ENCODE measurements around the gene ATF4. TPM values are rescaled to one million over a fixed set of nuclear protein-coding genes. Genes with fewer than 3 reads are reported as not detected.
"Not testable (repeated sequence)": the region's sequence is repeated elsewhere in the genome, so short reads cannot be mapped to it uniquely, and the experiment has no call there.

The ATF4 gene
- total RNA-seq, 4 donors from 2014 or later, result 214 to 336 (median 309) TPM

- TF ChIP-seq POLR2A (IDR thresholded peaks at IDR 0.05) (no peak), CTCF (IDR thresholded peaks at IDR 0.05) (no peak)
- no peak for DNase-seq (ENCODE audit: low spot score in 2 of 2)
- no peak overlapping the region for H3K4me3 ChIP-seq (ENCODE audit: low read depth, poor library complexity, severe bottlenecking)
- intact Hi-C loops (cut with DNase I; ENCODE audit: low total_unique reads), result no loop called here
- WGBS, 2 donors, result 57 to 59% methylated on average over 5 of the region's 5 CpGs
These were observed 2.1 kb upstream of the ATF4 start for GRCh38 chr22:39518144-39518786.

- H3K4me3 ChIP-seq (ENCODE audit: low read depth, poor library complexity, severe bottlenecking), result peak overlapping the region; percentile 41
- TF ChIP-seq CTCF (IDR thresholded peaks at IDR 0.05) (no peak), POLR2A (IDR thresholded peaks at IDR 0.05) (no peak)
- intact Hi-C loops (cut with DNase I; ENCODE audit: low total_unique reads), result no loop called here
- 9 to 11% methylated on average over 21 to 24 of the region's 24 CpGs for WGBS, 2 donors
- DNase-seq (ENCODE audit: low spot score in 2 of 2), result no peak
These were observed 1.2 kb upstream of the ATF4 start for GRCh38 chr22:39518996-39519680.

GRCh38 chr22:39519681-39520225, 609 bp upstream of the ATF4 start:
- DNase-seq (ENCODE audit: low spot score in 2 of 2), result peak; percentile 99

DNA sequence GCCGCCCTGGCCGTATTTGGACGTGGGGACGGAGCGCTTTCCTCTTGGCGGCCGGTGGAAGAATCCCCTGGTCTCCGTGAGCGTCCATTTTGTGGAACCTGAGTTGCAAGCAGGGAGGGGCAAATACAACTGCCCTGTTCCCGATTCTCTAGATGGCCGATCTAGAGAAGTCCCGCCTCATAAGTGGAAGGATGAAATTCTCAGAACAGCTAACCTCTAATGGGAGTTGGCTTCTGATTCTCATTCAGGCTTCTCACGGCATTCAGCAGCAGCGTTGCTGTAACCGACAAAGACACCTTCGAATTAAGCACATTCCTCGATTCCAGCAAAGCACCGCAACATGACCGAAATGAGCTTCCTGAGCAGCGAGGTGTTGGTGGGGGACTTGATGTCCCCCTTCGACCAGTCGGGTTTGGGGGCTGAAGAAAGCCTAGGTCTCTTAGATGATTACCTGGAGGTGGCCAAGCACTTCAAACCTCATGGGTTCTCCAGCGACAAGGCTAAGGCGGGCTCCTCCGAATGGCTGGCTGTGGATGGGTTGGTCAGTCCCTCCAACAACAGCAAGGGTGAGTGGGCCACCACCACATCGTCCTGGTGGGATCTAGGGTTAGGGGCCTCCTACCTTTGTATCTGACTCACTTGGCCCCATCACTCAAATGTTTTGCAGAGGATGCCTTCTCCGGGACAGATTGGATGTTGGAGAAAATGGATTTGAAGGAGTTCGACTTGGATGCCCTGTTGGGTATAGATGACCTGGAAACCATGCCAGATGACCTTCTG, 934 bp downstream of the ATF4 start:
- H3K4me3 ChIP-seq (ENCODE audit: low read depth, poor library complexity, severe bottlenecking), result peak overlapping the region; percentile 100
- WGBS, 2 donors, result 0 to 1% methylated on average over 20 to 27 of the region's 28 CpGs
- DNase-seq (ENCODE audit: low spot score in 2 of 2), result not testable (repeated sequence)
- intact Hi-C loops (cut with DNase I; ENCODE audit: low total_unique reads), result loop anchor here (10.0 kb wide), 3 partner anchors 116 to 206 kb away; partner anchors contain the start of genes RPL3 and SYNGR1

More at GRCh38 chr22:39519681-39520225, 609 bp upstream of the ATF4 start:
- TF ChIP-seq POLR2A (IDR thresholded peaks at IDR 0.05) (no peak), CTCF (IDR thresholded peaks at IDR 0.05) (no peak)
- intact Hi-C loops (cut with DNase I; ENCODE audit: low total_unique reads), result loop anchor here (10.0 kb wide), 3 partner anchors 115 to 205 kb away; partner anchors contain the start of genes RPL3 and SYNGR1
- peak overlapping the region; percentile 41 for H3K4me3 ChIP-seq (ENCODE audit: low read depth, poor library complexity, severe bottlenecking)
- WGBS, 2 donors, result 0 to 1% methylated on average over 21 to 42 of the region's 47 CpGs

DNA sequence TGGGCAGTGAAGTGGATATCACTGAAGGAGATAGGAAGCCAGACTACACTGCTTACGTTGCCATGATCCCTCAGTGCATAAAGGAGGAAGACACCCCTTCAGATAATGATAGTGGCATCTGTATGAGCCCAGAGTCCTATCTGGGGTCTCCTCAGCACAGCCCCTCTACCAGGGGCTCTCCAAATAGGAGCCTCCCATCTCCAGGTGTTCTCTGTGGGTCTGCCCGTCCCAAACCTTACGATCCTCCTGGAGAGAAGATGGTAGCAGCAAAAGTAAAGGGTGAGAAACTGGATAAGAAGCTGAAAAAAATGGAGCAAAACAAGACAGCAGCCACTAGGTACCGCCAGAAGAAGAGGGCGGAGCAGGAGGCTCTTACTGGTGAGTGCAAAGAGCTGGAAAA, 1.7 kb downstream of the ATF4 start:
- intact Hi-C loops (cut with DNase I; ENCODE audit: low total_unique reads), result loop anchor here (10.0 kb wide), 3 partner anchors 117 to 207 kb away; partner anchors contain the start of genes RPL3 and SYNGR1
- WGBS, 2 donors, result 9 to 10% methylated on average over 5 of the region's 5 CpGs
- DNase-seq (ENCODE audit: low spot score in 2 of 2), result not testable (repeated sequence)
- H3K4me3 ChIP-seq (ENCODE audit: low read depth, poor library complexity, severe bottlenecking), result peak overlapping the region; percentile 100

DNA sequence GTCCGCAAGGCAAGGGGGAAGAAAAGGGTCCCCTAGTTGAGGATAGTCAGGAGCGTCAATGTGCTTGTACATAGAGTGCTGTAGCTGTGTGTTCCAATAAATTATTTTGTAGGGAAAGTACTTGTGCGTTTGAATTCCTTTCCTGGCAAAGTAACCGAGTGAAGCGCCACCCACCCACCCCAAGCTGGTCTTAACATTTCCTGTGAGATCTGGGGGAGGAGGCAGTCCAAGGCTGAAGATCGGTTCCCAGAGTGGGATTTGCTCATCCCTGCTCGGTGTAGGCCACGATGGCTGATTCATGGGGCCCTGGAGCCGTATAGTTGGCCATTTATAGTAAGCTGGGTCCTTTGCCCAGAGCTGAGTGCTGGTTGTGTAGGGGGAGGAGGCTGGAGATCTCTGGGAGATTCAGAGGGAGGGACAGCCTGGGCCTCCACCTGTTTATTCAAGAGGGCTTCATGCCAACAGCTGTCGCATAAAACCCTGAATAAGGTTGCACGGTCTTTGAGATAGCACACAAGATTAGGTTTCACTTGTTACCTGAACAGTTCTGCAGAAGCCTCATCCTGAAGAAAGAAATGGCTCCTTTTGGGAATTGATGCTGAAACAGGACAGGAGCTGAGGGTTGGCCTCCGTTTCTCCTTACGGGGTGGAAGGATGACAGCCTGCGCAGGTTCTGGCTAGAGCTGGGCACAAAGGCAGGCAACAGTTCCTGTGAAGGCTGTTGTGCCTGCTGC, 2.4 kb downstream of the ATF4 start:
- WGBS, 2 donors, result 11 to 12% methylated on average over 14 of the region's 14 CpGs
- no peak for DNase-seq (ENCODE audit: low spot score in 2 of 2)
- intact Hi-C loops (cut with DNase I; ENCODE audit: low total_unique reads), result loop anchor here (10.0 kb wide), 3 partner anchors 118 to 208 kb away; partner anchors contain the start of genes RPL3 and SYNGR1
- H3K4me3 ChIP-seq (ENCODE audit: low read depth, poor library complexity, severe bottlenecking), result peak overlapping the region; percentile 100
- TF ChIP-seq CTCF (IDR thresholded peaks at IDR 0.05) (no peak), POLR2A (IDR thresholded peaks at IDR 0.05) (no peak)

Measured in lower leg skin (tissue), 4 donors.